Pons (tissue), 1 donor: ENCODE data around the gene CNTNAP4.

Experiments
- DNase-seq: peaks from one replicate; pipeline ENCODE4 v3.0.0-alpha.2; 2016; ENCODE audit warnings: low spot score

CNTNAP4 gene

DNA sequence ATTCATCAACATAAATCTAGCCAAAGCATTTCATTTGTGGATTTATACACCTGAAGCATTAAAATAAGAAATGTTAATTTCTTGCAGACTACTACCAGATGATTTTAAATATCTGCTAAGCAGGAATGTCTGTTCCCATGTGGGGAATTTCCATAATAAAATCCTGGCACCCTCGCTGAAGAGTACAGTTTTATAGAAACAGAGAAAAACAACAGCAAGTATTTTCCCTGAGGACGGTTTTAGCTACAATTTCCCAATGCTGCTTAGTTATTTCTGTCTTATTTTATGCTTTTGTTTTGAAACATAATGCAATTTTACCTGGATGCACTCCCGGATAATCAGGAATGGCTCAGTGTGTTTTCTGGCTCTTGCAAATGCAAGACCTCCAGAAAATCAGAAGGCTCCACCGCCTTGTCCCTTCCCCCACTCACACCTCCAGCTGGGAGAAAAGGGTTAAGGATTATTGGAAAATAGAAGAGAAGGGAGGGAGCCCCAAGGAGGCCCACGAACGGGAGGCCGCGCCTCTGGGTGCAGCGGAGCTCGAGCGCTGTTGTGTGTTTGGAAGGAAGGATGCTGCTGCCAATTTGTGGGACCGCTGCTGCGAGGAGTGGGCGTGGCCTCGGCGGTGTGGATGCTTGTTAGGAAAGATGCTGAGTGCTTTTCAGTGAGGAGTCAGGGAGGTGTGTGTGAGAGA, at the start of gene CNTNAP4:
TSS of gene CNTNAP4 (plus strand) at position 657 of the 694 bp plus-strand sequence. CDS start 262 bp downstream, outside the sequence.
- peak; percentile 81 for DNase-seq

DNA sequence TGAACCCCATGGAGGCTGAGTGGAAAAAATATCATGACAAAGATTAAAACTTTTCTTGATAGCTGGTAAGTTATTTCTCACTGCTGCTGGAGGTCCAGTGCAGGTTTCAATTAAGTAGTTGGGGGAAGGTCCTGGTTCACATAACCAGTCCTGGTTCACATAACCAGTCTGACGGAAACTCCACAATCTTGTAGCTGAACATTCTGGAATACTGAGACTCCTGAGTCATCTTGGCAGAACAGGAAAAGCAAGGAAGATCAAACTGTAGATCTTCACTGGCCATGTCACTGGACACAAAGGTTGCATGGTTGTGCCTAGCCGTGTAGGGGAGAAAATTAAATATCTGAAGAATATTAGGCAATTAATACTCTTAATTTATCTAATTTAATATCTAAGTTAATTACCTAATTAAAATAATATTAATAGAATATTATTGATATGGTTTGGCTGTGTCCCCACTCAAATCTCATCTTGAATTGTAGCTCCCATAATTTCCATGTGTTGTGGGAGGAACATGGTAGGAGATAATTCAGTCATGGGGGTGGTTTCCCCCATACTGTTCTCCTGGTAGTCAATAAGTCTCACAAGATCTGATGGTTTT, 48.6 kb upstream of the CNTNAP4 start:
- no peak for DNase-seq

DNA sequence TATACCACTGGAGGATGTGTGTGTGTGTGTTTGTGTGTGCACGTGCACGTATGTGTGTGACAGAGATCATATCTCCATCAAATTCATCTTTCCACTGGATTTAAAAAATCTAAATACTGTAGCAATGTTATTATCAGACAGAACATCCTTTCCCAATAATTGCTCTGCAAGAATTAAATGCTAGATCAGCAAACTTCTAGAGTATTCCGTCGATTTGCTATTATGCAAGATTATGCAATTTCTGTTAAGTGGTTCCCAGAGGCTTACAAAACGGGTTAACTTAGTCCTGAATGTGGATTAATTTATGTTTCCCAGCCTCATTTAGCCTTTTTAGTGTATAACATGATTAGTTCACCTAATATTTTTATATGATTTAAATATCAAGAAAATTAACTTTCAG, 44.5 kb upstream of the CNTNAP4 start:
- DNase-seq = no peak

DNA sequence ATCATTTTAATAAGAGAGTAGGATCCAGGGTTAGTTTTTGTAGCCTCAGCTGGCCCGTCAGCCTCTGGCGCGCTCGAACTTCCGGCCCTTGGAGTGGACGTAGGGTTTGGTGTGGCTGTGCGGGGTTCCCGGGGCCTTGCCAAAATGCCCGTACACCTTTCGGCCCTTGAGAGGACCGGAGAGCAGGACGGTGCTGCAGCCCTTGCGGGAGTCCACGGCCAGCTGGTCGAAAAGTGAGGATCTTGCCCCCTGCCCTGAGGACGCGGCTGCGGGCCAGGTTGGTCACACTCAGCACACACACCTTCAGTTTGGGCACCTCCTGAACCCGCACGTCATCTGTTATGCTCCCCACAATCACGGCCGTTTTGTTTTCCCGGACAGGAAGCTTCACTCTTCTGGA, 42.2 kb upstream of the CNTNAP4 start:
- no peak for DNase-seq

DNA sequence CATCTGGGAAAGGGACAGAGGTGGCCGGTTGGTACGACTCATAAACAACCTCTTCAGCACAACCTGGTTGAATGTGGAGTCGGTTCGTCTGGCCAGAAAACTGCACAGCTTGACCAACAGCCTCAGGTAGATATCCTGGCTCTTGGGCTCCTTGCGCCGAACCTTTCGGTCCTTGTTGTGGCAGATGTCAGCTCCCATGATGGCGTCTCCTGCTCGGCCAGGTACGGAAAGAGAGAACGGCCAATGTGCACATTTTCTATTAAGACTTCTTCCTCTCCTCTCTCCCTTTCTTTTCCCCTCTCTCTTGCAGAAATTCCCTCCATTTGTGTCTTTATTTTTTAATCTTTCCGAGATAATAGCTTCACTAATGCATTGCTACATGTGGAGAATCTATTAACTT, 41.8 kb upstream of the CNTNAP4 start:
- no peak for DNase-seq

DNA sequence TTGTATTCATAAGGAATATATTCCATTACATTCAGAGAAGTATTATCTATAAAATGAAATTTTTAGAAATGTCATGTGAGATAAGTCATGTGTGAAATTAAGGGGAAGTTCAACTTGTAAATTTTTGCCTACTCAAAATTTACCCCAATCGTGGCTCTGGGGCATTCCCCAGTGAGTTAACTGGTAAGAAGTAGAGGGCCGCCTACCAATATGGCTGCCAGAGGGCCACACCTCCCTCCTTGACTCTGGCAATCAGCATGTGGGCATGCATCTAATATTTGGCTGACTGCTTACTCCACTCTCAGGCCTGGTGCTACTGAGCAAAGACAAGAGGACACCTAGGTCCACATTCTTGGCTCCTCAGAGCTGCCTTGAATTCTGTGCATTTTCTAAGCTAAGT, 39.7 kb upstream of the CNTNAP4 start:
- DNase-seq = no peak

DNA sequence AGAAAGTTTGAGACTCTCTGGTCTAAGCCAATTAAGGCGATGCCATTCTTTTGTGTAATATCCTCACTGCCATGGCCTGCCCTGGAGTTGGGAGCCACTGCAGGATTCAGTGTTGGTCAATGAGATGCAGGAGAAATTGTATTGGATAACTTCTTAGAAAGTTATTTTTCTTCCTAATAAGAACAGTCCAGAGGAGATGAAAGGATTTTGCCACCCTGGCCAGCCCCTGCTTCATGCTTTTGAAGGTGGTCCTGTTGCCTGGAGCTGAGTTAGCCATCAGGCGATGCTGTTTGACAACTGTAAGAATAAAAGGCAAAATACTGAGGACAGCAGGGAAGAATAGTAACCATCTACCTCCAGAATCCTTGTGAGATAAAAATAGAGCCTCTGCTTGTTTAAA, 35.4 kb upstream of the CNTNAP4 start:
- DNase-seq = no peak

DNA sequence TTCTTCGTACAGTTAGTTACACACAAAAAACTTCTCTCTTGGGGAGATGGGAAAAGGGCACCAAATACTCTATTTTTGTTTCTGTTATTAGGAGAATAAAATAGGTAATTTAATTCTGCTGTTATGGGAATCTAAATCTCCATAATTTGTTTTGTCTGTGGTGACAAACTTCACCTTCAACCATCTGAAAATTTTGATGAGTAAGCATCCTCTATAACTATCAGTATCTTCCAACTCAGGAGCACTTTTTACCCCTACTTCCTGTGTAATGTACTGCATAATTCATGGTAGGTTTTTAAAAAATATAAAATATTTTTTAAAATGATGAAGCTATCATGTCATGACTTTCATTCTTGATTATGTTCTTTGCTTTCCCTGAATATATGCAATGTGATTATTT, 33.6 kb upstream of the CNTNAP4 start:
- no peak for DNase-seq

DNA sequence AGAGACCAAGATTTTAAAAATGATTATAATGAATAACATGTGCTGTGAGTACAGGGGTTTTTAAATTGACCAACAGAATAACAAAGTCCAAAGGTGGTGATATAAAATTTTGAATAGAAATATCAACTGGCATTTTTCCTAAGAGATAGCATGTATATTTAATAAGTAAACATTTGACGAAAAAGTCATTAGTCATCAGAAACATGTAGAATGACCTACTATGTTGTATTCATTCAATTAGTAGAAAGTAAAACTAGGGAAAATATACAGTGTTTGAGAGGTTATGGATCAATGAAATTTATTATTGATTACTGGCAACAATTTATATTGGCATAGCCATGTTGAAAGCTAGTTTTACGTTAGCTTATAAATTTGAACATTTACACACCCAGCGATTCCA, 30.6 kb upstream of the CNTNAP4 start:
- DNase-seq = no peak

DNA sequence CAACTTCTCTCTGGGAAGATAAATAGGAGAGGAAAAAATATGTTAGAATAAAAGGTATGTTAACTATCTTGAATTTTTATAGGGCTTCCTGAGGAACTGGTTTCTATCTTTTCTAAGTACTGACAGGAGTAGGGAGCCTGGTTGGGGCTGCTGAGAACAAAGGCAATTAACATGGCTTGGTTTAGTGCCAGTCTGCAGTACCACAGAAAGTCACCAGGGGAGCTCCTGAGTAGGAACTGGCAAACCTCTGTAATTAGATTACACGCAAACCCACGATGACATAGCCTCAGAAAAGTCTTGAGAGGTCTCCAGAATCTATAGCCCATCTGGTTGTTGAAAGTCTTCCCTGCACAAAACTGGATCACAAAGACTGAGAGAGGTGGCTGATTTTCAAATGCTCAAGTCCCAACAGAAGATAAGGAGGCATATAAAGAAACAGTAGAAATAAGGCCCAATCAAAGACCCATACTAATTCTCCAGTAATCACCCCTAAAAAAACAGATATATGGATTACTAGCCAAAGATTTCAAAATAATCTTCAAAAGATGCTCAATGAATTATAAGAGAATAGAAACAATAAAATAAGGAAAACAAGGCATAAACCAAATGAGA, 11.7 kb upstream of the CNTNAP4 start:
- DNase-seq = no peak

DNA sequence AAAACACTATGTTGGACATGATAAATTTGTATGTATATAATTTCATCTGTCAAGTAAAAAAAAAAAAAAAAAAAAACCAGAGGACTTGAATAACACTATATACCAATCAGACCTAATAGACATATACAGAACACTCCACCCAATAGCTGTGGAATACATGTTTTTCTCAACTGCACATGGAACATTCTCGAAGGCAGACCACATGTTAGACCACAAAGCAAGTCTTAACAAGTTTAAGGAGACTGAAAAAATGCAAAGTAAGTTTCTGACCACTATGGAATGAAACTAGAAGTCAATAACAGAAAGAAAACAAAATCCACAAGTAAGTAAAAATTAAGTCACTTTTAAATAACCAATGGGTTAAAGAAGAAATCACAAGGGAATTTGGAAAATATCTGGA, 8.4 kb upstream of the CNTNAP4 start:
- DNase-seq = no peak

DNA sequence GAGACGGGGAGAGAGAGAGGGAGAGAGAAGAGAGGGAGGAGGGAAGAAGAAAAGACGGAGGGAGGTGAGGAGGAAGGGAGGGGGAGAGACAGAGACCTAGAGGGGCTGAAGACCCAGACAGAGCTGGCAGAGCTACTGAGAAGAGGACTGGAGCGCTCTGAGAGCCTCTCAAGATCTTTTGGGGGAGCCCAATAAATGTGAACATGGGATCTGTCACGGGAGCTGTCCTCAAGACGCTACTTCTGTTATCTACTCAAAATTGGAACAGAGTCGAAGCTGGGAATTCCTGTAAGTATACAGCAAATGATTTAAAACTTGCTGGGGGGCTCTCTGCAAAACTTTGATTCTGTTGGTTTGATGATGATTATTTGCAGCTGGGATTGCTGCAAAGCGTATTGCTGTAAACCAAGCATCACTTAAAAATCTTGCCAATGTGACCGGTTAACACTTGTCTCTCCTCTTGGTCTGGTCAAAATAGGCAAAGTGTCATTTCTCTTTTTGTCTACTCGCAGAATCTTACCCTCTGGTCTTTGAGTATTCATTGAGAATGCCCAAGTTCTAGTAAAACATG, 344 bp downstream of the CNTNAP4 start:
- peak; percentile 69 for DNase-seq

DNA sequence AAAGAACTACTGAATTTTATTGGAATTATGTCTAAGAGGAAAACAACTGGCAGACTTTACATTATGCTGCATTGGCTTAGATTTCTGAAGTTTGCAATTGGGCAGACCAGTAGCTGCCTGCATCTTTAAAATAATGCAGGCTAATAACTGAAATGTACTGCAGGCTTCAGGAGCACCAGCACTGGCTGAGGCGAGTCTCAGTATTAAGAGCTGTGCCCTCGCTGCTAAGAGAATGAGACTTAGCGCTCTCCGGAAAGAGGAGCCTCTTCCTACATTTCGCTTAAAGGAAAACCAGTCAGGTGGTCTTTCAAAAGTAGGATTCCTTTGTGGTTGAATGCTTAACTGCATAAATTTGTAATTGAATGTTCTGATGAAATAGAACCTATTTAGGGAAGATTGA, 885 bp downstream of the CNTNAP4 start:
- DNase-seq = peak; percentile 70

DNA sequence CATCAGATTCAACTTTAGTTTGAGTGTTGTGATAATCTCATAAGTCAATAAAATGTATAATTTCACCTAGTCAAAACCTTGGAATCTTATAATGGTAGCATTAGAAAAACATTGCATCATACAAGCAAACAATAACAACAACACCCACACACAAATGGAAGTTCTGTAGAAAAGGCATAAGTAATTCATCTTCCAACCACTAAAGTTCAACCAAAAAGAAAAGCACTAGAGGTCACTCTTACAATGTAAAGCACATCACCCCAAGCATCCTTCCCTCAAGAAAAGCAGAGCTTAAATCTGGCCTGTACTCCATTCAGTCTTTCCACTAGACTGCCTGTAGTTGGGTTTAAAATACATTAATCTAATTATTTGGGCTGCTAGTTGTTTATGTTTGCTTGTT, 1.8 kb downstream of the CNTNAP4 start:
- DNase-seq = peak; percentile 94

DNA sequence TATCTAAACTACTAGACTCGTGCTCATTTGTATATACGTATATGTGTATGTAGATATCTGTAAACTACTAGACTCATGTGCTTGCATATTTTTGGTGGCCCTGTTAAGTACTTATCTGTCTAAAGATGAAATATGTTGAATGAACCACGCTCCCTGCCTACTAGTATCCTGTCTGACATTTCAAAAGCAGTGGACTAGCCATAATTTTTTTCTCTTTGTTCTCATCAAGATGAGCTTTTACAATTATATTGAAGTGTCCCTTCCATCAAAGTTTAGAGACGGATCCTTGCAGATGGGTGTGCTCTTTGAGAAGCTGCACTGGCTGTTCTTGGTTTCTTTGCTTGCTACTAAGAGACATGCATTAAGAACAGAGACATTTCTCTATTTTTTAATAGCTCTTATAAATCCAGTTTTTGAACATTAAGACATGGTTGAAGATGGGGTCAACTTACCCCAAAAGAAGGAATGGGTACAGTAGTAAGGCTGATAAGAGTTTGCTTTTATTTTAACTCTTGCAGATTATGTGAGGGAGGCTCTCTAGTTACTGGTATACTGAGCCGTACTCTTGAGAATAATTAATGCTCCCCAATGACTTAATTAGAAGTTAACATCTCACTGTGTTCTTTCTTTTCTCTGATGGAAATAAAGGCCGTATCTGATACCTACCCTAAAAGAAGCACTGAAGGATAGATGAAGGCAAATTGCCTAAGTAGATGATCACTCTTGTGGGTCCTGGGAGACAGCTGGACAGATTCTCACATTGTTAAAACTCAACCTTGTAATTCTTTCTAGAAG, 3.4 kb downstream of the CNTNAP4 start:
- DNase-seq = peak; percentile 38

DNA sequence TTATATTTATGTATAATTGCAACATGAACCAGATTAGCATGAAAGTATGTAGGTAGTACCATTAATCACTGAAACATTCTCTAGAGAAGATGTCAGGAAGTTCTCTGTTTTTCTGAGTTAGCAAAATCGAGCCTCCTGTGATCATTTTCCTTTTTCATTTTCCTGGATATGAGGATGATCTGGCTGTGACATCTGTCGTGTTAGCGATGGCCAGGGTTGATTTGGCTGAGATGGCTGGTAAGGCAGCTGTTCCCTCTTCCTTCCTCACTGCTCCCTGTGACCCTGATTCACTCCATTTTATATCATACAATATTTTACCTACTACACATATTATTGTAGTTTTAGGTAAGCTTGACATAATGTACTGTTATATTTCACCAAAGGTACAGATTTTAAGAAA, 10.3 kb downstream of the CNTNAP4 start:
- no peak for DNase-seq

DNA sequence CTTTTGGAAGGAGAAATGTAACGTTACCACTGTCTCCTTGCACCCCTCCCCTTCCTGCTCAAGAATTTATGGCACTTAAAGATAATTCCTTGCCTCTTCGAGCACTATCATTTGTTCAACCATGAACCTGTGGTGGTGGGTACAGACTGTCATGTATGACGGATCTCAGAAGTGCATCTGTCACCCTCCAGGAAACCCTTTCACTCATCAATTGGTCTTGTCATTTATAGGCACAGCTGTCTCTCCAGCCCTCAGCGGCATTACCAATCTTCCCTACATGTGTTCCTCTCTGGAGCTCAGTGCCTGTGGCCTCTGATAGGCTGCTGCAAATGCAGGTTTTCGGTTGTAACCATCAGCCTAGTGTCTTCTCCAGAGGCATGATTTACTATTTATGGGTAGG, 15.0 kb downstream of the CNTNAP4 start:
- DNase-seq = no peak

DNA sequence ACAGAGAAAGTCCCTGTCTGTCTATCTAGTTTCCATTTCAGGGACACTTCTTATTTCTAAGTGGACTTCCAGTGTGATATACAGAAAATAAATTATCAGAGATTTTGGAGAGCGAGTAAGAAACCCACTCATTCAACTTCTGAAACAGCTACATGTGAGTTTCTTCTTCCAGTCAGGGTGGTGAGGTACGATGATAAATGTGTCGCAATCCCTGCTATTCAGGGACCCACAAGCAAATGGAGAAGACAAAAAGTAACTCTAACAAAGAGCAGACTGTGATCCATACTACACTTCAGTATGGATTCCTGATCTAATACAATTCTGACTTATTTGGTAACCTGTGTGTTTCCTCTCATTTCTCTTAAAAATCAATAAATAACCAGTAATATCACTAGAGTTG, 16.8 kb downstream of the CNTNAP4 start:
- DNase-seq = no peak

DNA sequence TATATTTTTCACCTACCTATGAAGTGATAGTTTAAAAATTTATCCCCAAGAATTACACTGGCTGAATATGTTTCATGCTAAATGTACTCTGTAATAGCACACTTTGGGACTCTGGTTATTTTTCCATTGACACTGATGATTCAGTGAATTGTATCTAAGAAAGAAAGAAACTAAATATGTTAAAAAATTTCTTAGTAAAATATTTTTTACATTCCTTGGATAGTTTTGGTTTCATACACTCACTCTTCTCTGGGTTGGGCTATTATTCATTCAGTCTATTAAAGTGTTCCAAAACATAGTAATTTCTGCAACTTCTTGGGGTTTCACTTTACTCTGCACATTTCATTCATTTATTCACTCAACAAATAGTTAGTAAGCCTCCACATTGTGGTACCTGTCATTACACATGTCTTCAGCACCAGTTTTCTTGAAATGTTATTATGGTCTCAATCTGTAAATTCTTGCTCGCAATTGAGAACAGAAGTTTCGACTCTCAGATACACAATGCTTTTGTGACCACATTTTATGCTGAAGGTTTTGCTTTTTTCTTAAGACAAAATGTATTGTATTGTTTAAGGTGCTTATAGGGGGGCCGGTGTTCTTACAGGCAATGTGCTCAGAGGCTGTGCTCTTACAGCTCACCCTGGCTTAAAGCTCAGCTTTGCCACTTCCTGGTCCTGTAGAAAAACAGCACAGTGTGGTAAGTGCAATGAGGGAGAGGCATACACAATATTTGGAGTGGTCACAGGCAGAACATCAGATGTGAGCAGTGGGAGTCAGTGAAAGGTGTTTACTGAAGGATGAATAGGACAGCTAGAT, 17.4 kb downstream of the CNTNAP4 start:
- DNase-seq = no peak

DNA sequence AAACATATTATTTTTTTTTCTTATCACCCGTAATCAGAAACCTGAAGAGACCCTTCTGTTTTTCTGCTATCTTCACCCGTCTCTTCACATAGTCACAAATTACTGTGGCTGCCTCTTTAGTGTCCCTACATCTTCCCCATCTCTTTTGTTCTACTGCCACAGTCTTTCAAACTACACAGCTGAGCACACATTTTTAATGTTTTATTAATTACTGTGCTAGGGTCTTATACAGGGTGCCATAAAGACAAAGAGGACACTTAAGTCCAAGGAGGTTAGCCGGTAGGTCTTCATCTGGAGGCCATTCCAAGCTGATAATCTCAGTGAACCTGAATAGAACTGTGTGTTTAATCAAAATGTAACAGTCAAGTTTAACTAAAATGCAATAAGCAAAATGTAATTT, 20.7 kb downstream of the CNTNAP4 start:
- DNase-seq = no peak

DNA sequence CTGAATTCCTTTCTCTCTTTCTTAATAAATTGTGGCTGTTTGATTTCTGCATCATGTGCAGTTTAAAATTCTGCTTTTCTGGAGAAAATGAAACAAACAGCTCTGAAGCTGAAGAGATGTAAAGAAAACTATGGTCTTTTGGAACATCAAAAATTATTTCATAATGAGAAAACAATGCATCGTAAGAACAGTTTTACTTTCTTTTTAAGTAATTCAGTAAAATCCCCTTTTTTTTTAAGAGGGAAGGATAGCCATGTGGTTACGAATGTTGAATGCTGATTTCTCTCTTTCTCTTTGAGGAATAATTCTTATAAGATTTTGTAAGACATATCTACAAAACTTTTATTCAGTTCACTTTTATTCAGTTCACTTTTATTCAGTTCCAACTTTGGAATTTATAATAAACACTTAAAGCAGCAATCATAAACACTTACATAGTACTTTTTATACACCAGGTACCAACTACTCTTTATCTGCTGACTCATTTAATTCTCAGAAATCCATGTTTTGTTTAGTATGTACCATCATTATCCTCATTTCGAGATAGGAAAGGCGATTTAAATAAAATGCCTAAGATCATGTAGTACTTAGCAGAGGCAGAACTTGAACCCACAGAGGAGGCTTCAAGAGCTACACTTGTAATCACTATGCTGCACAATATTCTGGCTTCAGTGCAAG, 26.6 kb downstream of the CNTNAP4 start:
- DNase-seq = no peak
